K562 (cell line): ENCODE measurements around the gene ASCL2. TPM values are rescaled to one million over a fixed set of nuclear protein-coding genes. Genes with fewer than 3 reads are reported as not detected.

Source experiments
- ATAC-seq: fragments of 200-7000 bp; cut with Tn5 transposase; 3 replicates; pipeline ENCODE4 v1.9.1; 2020; ENCODE audit warnings: moderate library complexity
- BruUV-seq: library from RNA; stranded (reverse); fragments of 400-500 nt; replicated peaks from 2 replicates; lab custom pipeline; 2021; lab: Mats Ljungman, UMichigan
- CTCF ChIA-PET: fragments of 300-600 bp; formaldehyde crosslinking; extraction: SDS; loops from one replicate; lab custom pipeline; 2021; ENCODE audit warnings: low intra/inter-chr PET ratio; lab: Yijun Ruan, JAX
- POLR2A ChIA-PET: fragments of 300-600, 350-650 bp; sonication (Branson Sonifier 250); formaldehyde crosslinking; extraction: SDS; loops from one replicate; lab custom pipeline; 2021; ENCODE audit warnings: antibody characterized with exemption, inconsistent platforms; lab: Yijun Ruan, JAX
- DNase-seq, 4 experiments: peaks; one replicate each; pipeline versions ENCODE4 v3.0.0 to v3.0.0-alpha.2; 2011 to 2018; ENCODE audit warnings: low spot score in 3 of 4, mixed read lengths in 3 of 4; ENCODE audit errors: extremely low read depth in 1 of 4
- FAIRE-seq: peaks from 2 replicates; lab custom pipeline; 2011; peaks lifted over from hg19 to GRCh38; lab: Jason Lieb, UNC
- H2AFZ ChIP-seq: 2 replicates; pipeline ENCODE4 v1.6.0; 2011; ENCODE audit warnings: low read depth, low read length, control low read depth, inconsistent platforms
- H3K27ac ChIP-seq: fragments of 200-600 bp; 3 replicates; pipeline ENCODE4 v1.8.0; 2011; ENCODE audit warnings: low read depth, mild to moderate bottlenecking, control low read depth, inconsistent platforms, low read length, moderate library complexity, mixed read lengths; ENCODE audit errors: extremely low read depth
- H3K27me3 ChIP-seq, 2 experiments: fragments of 300-600 bp in 1 of 2; 2 replicates in 1 of 2; 3 replicates in 1 of 2; pipeline versions ENCODE4 v1.6.0 to v1.8.0; 2011; ENCODE audit warnings: inconsistent platforms in 2 of 2, low read length in 2 of 2, mild to moderate bottlenecking in 1 of 2, mixed read lengths in 1 of 2, moderate library complexity in 1 of 2; ENCODE audit not compliant: control insufficient read depth in 2 of 2, insufficient read depth in 2 of 2
- H3K36me3 ChIP-seq: fragments of 300-600 bp; 3 replicates; pipeline ENCODE4 v1.8.0; 2011; ENCODE audit warnings: mild to moderate bottlenecking, low read length, inconsistent platforms; ENCODE audit not compliant: control insufficient read depth, insufficient read depth
- H3K4me1 ChIP-seq, 2 experiments: fragments of 200-600 bp in 1 of 2; replicated peaks in 1 of 2; 2 replicates in 1 of 2; 3 replicates in 1 of 2; pipeline versions ENCODE4 v1.5.1 to v1.8.0; 2011; ENCODE audit warnings: inconsistent platforms in 2 of 2, low read length in 2 of 2, mild to moderate bottlenecking in 1 of 2, mixed read lengths in 1 of 2, moderate library complexity in 1 of 2; ENCODE audit not compliant: control insufficient read depth in 2 of 2, insufficient read depth in 2 of 2
- H3K4me2 ChIP-seq: 2 replicates; pipeline ENCODE4 v1.6.1; 2011; ENCODE audit warnings: low read length, control low read depth, inconsistent platforms, mixed read lengths; ENCODE audit not compliant: insufficient read depth
- H3K4me3 ChIP-seq: fragments of 200-600 bp; sonication (generic), shearing (Covaris generic); 2 replicates; pipeline ENCODE4 v1.5.1; 2016; ENCODE audit warnings: control low read depth, inconsistent platforms
- H3K79me2 ChIP-seq: fragments of 200-600 bp; 3 replicates; pipeline ENCODE4 v1.8.0; 2011; ENCODE audit warnings: low read length, inconsistent platforms; ENCODE audit not compliant: control insufficient read depth, insufficient read depth
- H3K9ac ChIP-seq, 2 experiments: 2 replicates each; pipeline versions ENCODE4 v1.6.0 to v1.6.1; 2011; ENCODE audit warnings: low read depth in 2 of 2, low read length in 2 of 2, control low read depth in 1 of 2, inconsistent platforms in 1 of 2, mild to moderate bottlenecking in 1 of 2, mixed read lengths in 1 of 2; ENCODE audit not compliant: insufficient read depth in 1 of 2
- H3K9me1 ChIP-seq: one replicate; pipeline ENCODE4 v1.6.0; 2011; ENCODE audit warnings: inconsistent platforms, mild to moderate bottlenecking, low read length, moderate library complexity; ENCODE audit not compliant: control insufficient read depth, insufficient read depth
- H3K9me3 ChIP-seq: replicated peaks from 2 replicates; pipeline ENCODE4 v1.5.1; 2011; ENCODE audit warnings: low read depth, low read length, inconsistent platforms; ENCODE audit not compliant: control insufficient read depth, insufficient read depth
- H4K20me1 ChIP-seq: replicated peaks from 2 replicates; pipeline ENCODE4 v1.6.1; 2011; ENCODE audit warnings: low read length, inconsistent platforms, mixed read lengths; ENCODE audit not compliant: control insufficient read depth, insufficient read depth
- GABPB1 ChIP-seq: sonication (generic); formaldehyde crosslinking; IDR thresholded peaks from 2 replicates; pipeline ENCODE4 v1.8.0; 2022; ENCODE audit warnings: mild to moderate bottlenecking, missing genetic modification reagents
- KDM4B ChIP-seq, 2 experiments: fragments of 450-650 bp in 1 of 2; sonication (generic) in 1 of 2; IDR thresholded peaks; 2 replicates each; pipeline ENCODE4 v1.6.1; 2016 to 2017; ENCODE audit warnings: borderline replicate concordance in 2 of 2, antibody characterized with exemption in 1 of 2, low read depth in 1 of 2, mild to moderate bottlenecking in 1 of 2
- NFIC ChIP-seq: fragments of 450-650 bp; IDR thresholded peaks from 2 replicates; pipeline ENCODE4 v1.6.1; 2017; ENCODE audit warnings: mild to moderate bottlenecking, inconsistent platforms
- POLR2G ChIP-seq: fragments of 200-400 bp; formaldehyde crosslinking; IDR thresholded peaks from 2 replicates; pipeline ENCODE4 v1.6.1; 2017; ENCODE audit warnings: low read depth, mild to moderate bottlenecking, antibody characterized with exemption, low read length, moderate library complexity
- SAFB ChIP-seq: fragments of 200-400 bp; formaldehyde crosslinking; IDR thresholded peaks from 2 replicates; pipeline ENCODE4 v1.6.1; 2017; ENCODE audit warnings: low read depth, low read length, borderline replicate concordance
- SIX5 ChIP-seq, 2 experiments: IDR thresholded peaks; 2 replicates each; pipeline ENCODE4 v1.6.1; 2011; ENCODE audit warnings: low read length in 2 of 2, borderline replicate concordance in 1 of 2, low read depth in 1 of 2, mild to moderate bottlenecking in 1 of 2, moderate library complexity in 1 of 2; ENCODE audit not compliant: insufficient read depth in 1 of 2
- SMAD2 ChIP-seq: fragments of 150-350 bp; IDR thresholded peaks from 2 replicates; pipeline ENCODE4 v1.6.1; 2014; ENCODE audit warnings: low read depth, mild to moderate bottlenecking, low read length
- ZNF3 ChIP-seq: fragments of 250-450 bp; sonication (Bioruptor Pico); IDR thresholded peaks from 2 replicates; pipeline ENCODE4 v1.5.0; 2021; ENCODE audit warnings: mild to moderate bottlenecking, moderate library complexity
- WGBS: fragments of 100-300 bp; shearing (Covaris generic); methylation state at CpG from one replicate; pipeline ENCODE4 v1.1.6; 2016; ENCODE audit warnings: low coverage, mixed read lengths; ENCODE audit not compliant: insufficient coverage; ENCODE audit errors: missing lambda C conversion rate; 5-methylcytosine and 5-hydroxymethylcytosine counted together
- in situ Hi-C: fragments of 300-500 bp; cut with MboI; formaldehyde crosslinking; loops from 4 replicates; pipeline ENCODE4 v1.15.0; 2018; ENCODE audit warnings: inconsistent platforms, mixed read lengths
- intact Hi-C: fragments of 100-400 bp; cut with micrococcal nuclease; formaldehyde crosslinking; loops from 2 replicates; pipeline ENCODE4 v1.14.2; 2022
- polyA plus RNA-seq, 8 experiments: library from polyadenylated mRNA; depleted of rRNA in 4 of 8; stranded (reverse) in 5 of 8; unstranded in 3 of 8; fragments of >200 nt; fragmentation: Nextera tagmentation in 2 of 8; fragmentation: Illumina TruSeq in 1 of 8; extraction: Ambion mirVana in 2 of 8; extraction: Trizol in 1 of 8; gene quantifications; 2 replicates each; pipeline versions ENCODE4 v1.2.1 to v1.2.3, GENCODE V29; 2011 to 2014; ENCODE audit warnings: inconsistent platforms in 1 of 8, missing spikeins in 1 of 8
- total RNA-seq, 7 experiments: library from RNA; depleted of rRNA in 6 of 7; stranded (reverse); fragments of >200 nt in 6 of 7; fragmentation: Illumina TruSeq in 2 of 7; extraction: Trizol in 2 of 7; gene quantifications; 2 replicates each; pipeline versions ENCODE4 v1.2.1 to v1.2.3, GENCODE V29; 2011 to 2021; ENCODE audit warnings: low replicate concordance in 1 of 7
- TF ChIP-seq, protein P1 (sequence below): sonication (generic); formaldehyde crosslinking; IDR thresholded peaks from 2 replicates; pipeline ENCODE4 v1.8.1; 2023; ENCODE audit warnings: mild to moderate bottlenecking, missing genetic modification reagents
- TF ChIP-seq, protein P2 (sequence below): fragments of 250-450 bp; sonication (Bioruptor Pico); IDR thresholded peaks from 2 replicates; pipeline ENCODE4 v1.5.0; 2021
- TF ChIP-seq, protein P3 (sequence below), 3 experiments: IDR thresholded peaks in 2 of 3; conservative IDR thresholded peaks in 1 of 3; 2 replicates each; pipeline ENCODE4 v1.5.1; 2011 to 2012; ENCODE audit warnings: low read length in 3 of 3, mild to moderate bottlenecking in 3 of 3, control low read depth in 2 of 3, improper control_type of control experiment in 1 of 3, inconsistent platforms in 1 of 3, low read depth in 1 of 3, mixed read lengths in 1 of 3, moderate library complexity in 1 of 3; ENCODE audit not compliant: insufficient read depth in 2 of 3
- TF ChIP-seq, protein P4 (sequence below): fragments of 450-650 bp; formaldehyde crosslinking; IDR thresholded peaks from 2 replicates; pipeline ENCODE4 v1.4.0; 2020; ENCODE audit warnings: mild to moderate bottlenecking, moderate library complexity

Gene ASCL2
- total and polyA plus RNA-seq, 9 of the 15 experiments (the other 6 are each of a cell fraction or from before 2014, with no cell fraction given), result 0.11 to 1.4 (median 0.36) TPM; not detected in 2

DNA sequence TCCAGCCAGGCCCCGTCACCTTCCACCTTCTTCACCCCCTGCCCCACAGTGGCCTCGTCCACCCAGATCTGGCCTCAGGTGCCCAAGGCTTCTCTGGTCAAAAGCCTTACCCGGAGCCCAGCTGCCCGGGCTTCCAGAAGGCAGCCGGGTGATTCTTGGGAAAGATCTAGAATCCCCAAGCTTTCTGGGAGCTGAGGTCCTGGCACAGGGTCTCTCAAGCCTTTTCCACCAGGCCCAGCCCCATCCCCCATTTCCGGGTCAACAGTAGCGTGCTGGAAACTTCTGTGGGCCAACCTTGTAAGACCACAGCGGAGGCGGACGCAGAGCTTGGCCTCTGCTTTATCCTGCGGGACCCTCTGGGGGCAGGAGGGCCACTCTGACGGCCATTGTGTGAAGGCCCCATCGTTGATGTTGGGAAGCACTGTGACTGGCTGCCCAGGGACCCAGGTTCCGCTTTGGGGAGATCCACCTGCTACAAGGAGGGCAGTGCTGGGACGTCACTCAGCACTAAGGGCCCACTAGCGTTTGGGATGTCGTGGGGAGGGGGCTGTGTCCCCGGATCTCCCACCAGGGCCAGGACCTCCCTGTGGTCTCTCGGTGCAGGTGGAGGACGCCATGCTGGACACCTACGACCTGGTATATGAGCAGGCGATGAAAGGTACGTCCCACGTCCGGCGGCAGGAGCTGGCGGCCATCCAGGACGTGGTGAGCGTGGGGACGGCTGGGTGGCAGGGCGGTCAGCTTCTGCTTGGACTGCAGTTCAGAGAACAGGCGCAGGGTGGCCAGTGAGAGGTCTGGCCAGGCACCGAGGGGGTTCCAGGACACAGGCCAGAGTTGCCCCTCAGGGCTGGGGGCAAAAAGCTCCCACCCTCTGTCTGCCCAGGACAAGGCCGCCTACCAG is 42.9 kb upstream of the ASCL2 start:
- DNase-seq (peak; percentile 37 to 55 (median 47)), ATAC-seq (peak; percentile 69)
- 26% methylated on average over 33 of the region's 34 CpGs for WGBS

More for the DNA sequence above, 42.9 kb upstream of the ASCL2 start:
- H3K4me2 ChIP-seq, result no peak overlapping the region
- no TSS peak for BruUV-seq
- no peaks in the 10 kb centered on the region for H3K9me3 ChIP-seq
- H3K4me1 ChIP-seq, result peaks cover 0 to 76% of the 10 kb centered on the region in 2 experiments; a peak in 2 of 5 replicates
- H3K36me3 ChIP-seq, result no peaks in the 10 kb centered on the region
- in situ Hi-C loops (loop anchor here (5.0 kb wide), 1 partner anchor 104 kb away; no protein-coding TSS in a partner anchor), intact Hi-C loops (no loop called here)
- TF ChIP-seq SAFB (peak; percentile 32; the same call in 1 of the 2 replicates), GABPB1 (CRISPR knock-in tag) (peak; percentile 21; the same call in 1 of the 2 replicates), NFIC (peak; percentile 79), ZNF3 (CRISPR knock-in tag) (no peak), SIX5 (IDR thresholded peaks at IDR 0.05; ENCODE audit: borderline replicate concordance in 1 of 2, insufficient read depth in 1 of 2, low read depth in 1 of 2, low read length in 2 of 2) (no peak), SMAD2 (no peak), KDM4B (IDR thresholded peaks at IDR 0.05; ENCODE audit: borderline replicate concordance in 2 of 2, low read depth in 1 of 2) (peak in 1 of 2 experiments; percentile 4; a peak in 1 of 4 replicates), POLR2G (peak; percentile 46)
- TF ChIP-seq, protein P1, sequence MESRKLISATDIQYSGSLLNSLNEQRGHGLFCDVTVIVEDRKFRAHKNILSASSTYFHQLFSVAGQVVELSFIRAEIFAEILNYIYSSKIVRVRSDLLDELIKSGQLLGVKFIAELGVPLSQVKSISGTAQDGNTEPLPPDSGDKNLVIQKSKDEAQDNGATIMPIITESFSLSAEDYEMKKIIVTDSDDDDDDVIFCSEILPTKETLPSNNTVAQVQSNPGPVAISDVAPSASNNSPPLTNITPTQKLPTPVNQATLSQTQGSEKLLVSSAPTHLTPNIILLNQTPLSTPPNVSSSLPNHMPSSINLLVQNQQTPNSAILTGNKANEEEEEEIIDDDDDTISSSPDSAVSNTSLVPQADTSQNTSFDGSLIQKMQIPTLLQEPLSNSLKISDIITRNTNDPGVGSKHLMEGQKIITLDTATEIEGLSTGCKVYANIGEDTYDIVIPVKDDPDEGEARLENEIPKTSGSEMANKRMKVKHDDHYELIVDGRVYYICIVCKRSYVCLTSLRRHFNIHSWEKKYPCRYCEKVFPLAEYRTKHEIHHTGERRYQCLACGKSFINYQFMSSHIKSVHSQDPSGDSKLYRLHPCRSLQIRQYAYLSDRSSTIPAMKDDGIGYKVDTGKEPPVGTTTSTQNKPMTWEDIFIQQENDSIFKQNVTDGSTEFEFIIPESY (CRISPR knock-in tag), result no peak
- TF ChIP-seq, protein P2, sequence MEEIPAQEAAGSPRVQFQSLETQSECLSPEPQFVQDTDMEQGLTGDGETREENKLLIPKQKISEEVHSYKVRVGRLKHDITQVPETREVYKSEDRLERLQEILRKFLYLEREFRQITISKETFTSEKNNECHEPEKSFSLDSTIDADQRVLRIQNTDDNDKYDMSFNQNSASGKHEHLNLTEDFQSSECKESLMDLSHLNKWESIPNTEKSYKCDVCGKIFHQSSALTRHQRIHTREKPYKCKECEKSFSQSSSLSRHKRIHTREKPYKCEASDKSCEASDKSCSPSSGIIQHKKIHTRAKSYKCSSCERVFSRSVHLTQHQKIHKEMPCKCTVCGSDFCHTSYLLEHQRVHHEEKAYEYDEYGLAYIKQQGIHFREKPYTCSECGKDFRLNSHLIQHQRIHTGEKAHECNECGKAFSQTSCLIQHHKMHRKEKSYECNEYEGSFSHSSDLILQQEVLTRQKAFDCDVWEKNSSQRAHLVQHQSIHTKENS (CRISPR knock-in tag), result 0 out of 2 replicates have a peak, but pooled peaks have one; percentile 0
- TF ChIP-seq, protein P3, sequence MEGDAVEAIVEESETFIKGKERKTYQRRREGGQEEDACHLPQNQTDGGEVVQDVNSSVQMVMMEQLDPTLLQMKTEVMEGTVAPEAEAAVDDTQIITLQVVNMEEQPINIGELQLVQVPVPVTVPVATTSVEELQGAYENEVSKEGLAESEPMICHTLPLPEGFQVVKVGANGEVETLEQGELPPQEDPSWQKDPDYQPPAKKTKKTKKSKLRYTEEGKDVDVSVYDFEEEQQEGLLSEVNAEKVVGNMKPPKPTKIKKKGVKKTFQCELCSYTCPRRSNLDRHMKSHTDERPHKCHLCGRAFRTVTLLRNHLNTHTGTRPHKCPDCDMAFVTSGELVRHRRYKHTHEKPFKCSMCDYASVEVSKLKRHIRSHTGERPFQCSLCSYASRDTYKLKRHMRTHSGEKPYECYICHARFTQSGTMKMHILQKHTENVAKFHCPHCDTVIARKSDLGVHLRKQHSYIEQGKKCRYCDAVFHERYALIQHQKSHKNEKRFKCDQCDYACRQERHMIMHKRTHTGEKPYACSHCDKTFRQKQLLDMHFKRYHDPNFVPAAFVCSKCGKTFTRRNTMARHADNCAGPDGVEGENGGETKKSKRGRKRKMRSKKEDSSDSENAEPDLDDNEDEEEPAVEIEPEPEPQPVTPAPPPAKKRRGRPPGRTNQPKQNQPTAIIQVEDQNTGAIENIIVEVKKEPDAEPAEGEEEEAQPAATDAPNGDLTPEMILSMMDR (IDR thresholded peaks at IDR 0.05 in 2 of 3, conservative IDR thresholded peaks at IDR 0.05 in 1 of 3; ENCODE audit: insufficient read depth in 2 of 3, low read depth in 1 of 3, low read length in 3 of 3), result peak in 2 of 3 experiments; percentile 23 to 34; a peak in 3 of 6 replicates
- TF ChIP-seq, protein P4, sequence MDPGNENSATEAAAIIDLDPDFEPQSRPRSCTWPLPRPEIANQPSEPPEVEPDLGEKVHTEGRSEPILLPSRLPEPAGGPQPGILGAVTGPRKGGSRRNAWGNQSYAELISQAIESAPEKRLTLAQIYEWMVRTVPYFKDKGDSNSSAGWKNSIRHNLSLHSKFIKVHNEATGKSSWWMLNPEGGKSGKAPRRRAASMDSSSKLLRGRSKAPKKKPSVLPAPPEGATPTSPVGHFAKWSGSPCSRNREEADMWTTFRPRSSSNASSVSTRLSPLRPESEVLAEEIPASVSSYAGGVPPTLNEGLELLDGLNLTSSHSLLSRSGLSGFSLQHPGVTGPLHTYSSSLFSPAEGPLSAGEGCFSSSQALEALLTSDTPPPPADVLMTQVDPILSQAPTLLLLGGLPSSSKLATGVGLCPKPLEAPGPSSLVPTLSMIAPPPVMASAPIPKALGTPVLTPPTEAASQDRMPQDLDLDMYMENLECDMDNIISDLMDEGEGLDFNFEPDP (CRISPR knock-in tag), result 0 out of 2 replicates have a peak, but pooled peaks have one; percentile 62
- FAIRE-seq, result no peak
- no peaks in the 10 kb centered on the region for H3K9me1 ChIP-seq
- 0 out of 4 replicates have a peak overlapping the region, but pooled peaks of 1 of the 2 experiments have one; percentile 7 for H3K9ac ChIP-seq
- H2AFZ ChIP-seq, result no peak overlapping the region
- H3K4me3 ChIP-seq, result no peak overlapping the region
- H3K27ac ChIP-seq, result no peak overlapping the region
- POLR2A ChIA-PET, result interaction anchor here (0.6 to 1.2 kb wide), 3 partner anchors 10 to 95 kb away, joined by 3 to 4 read pairs (median 3); partner anchors contain the start of gene CD81
- peaks cover 2 to 28% of the 10 kb centered on the region in 2 experiments; a peak in 3 of 5 replicates for H3K27me3 ChIP-seq
- H4K20me1 ChIP-seq, result peaks cover 10% of the 10 kb centered on the region; the same call in 1 of the 2 replicates
- H3K79me2 ChIP-seq, result no peaks in the 10 kb centered on the region
- CTCF ChIA-PET, result interaction anchor here (1.1 kb wide), 1 partner anchor 107 kb away, joined by 3 read pairs; no protein-coding TSS in a partner anchor
